ENCODE data around the gene BEGAIN. TPM values are rescaled to one million over a fixed set of nuclear protein-coding genes. Genes with fewer than 3 reads are reported as not detected.

Gene BEGAIN, protein sequence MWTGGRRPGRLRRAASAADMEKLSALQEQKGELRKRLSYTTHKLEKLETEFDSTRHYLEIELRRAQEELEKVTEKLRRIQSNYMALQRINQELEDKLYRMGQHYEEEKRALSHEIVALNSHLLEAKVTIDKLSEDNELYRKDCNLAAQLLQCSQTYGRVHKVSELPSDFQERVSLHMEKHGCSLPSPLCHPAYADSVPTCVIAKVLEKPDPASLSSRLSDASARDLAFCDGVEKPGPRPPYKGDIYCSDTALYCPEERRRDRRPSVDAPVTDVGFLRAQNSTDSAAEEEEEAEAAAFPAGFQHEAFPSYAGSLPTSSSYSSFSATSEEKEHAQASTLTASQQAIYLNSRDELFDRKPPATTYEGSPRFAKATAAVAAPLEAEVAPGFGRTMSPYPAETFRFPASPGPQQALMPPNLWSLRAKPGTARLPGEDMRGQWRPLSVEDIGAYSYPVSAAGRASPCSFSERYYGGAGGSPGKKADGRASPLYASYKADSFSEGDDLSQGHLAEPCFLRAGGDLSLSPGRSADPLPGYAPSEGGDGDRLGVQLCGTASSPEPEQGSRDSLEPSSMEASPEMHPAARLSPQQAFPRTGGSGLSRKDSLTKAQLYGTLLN
- total RNA-seq (2014; rRNA removed; shearing (Covaris generic)), result 7.2 and 17.1 TPM in 2 replicates

DNA sequence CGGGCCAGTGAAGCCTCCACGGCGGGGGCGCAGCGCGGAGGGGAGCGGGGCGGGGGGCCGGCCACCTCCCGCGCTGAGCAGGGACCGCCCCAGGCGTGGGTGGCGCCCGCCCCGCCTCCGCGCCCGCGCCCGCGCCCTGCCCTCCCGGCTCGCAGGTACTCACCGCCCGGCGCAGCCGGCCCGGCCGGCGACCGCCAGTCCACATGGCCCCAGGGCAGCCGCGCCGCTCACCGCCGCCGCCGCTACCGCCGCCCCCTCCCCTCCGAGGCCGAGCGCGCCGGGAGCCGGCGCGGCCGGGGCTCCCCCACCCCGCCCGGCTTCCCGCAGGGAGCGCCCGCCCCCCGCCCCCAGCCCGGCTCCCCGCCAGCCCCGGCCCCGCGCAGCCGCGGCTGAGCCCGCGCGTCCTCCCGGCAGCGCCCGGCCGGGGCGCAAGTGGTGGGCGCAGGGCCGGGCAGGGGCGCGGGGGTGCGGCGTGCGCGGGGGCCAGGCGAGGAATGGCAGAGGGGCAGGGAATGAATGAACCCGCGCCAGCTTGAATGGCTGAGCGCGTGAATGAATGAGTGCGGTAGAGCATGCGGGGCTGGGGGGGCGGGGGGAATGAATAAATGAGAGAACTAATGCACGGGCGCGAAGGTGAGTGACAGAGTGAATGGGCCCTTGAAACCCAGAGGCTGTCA, at the start of gene BEGAIN:
BEGAIN (minus strand) TSS at position 332 of the 677 bp plus-strand sequence; CDS start at position 205, 127 bp downstream.
- DNase-seq (ENCODE audit: low read depth), result no peak

DNA sequence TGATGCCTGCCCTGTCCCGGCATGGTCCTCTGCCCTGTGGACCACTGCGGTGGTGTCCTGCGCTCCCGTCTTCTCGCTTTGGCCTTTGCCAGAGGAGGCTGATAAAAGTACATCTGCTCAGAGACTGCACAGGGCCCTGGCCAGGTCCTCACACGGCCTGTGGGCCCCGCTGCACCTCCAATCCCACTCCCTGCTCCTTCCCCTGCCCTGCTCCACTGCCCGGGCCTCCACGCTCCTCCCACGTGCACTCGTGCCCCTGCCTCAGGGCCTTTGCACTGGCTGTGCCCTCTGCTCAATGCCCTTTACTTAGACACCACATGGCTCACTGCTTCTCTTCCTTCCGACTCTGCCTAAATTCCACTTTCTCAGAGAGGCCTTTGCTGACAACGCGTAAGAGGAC, 49.3 kb upstream of the BEGAIN start:
- DNase-seq (ENCODE audit: low read depth), result no peak

DNA sequence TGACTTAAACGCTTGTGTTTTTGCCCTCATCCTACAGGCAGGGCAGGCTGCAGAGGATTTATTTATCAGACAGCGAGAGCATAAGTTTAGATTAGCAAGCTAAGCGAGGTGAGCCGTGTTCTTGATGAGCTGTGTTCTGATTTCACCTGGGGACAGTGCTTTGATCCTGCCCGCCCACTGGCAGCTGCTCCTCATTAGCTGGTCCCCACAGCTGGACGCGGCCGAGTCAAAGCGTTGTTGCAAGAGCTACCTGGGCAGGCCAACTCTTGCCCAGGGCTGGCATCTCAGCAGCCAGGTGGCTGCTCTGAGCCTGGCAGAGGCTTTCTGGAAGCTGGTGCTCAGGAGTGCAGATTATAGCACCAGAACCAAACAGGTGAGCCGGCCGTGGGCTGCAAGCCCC, 46.8 kb upstream of the BEGAIN start:
- no peak for DNase-seq (ENCODE audit: low read depth)

DNA sequence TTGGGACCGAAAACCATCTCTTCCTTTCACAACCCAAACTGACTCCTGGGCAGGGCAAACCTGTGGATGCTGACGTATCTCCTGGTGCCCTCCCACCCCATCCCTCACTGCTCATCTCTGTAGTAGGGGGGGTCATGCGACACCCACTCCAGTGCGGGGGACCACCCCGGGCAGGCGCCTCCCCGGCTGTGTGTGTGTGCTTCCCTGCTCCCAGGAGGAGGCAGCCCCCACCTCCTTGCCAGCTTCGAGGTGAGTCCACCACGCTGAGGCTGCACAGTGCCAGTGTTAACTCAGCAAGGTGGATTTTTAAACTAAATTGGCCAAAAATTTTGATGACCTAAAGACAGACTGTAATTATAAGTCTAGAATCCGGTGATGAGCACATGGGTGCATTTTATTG, 46.2 kb upstream of the BEGAIN start:
- DNase-seq (ENCODE audit: low read depth), result no peak

DNA sequence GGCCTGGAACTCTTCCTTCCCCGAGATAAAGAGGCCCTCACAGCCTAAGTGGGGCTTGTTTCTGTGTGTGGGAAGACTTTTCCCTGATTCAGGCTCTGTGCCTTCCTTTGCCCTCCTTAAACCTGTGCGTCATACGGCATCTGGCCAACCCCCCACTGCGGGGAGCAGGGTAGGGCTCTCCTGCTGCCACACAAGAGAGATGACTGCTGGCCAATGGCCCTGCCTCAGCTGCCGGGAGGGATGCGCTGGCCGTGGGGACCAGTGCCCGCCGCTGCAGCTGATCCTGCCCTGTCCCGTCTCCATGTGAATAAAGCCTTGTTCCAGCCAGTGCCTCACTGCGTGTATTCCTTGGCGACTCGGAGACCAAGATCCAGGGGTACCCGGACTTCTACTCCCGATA, 42.5 kb upstream of the BEGAIN start:
- peak; percentile 86 for DNase-seq (ENCODE audit: low read depth)

DNA sequence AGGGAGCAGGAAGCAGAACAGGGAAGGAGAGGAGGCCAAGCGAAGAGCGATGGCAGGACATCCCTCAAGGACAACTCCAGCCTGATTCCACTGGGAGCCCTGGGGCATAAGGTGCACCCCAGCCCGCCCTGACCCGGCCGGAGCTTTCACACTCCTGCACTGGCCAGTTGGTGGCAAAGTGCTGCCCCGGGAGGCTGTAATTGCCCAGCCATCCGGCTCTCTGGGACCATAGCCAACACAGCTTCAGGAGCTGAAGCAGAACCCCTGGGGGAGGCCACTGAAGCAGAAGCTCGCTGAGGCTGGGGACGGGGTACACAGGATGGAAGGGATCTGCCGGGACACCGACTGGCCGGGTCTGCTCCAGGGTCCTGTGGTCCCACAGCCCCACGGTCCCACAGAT, 41.9 kb upstream of the BEGAIN start:
- DNase-seq (ENCODE audit: low read depth), result peak; percentile 31

DNA sequence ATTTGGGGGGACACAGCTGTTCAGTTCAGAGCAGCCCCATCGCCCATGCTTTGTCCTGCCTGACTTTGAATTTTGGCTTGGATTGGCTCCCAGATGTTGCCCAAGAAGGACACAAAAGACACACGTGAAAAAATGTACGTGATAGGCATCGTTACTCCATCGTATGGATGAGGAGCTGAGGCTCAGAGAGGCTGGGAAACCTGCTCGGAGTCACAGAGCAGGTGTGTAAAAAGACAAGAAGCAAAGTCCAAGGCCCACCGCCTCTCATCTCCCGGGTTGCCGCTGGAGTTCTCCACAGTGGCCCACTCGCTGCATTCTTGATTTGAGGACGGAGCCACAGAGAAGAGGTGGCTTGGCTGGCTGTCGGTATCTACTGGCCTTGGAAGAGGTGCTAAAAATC, 41.0 kb upstream of the BEGAIN start:
- no peak for DNase-seq (ENCODE audit: low read depth)

DNA sequence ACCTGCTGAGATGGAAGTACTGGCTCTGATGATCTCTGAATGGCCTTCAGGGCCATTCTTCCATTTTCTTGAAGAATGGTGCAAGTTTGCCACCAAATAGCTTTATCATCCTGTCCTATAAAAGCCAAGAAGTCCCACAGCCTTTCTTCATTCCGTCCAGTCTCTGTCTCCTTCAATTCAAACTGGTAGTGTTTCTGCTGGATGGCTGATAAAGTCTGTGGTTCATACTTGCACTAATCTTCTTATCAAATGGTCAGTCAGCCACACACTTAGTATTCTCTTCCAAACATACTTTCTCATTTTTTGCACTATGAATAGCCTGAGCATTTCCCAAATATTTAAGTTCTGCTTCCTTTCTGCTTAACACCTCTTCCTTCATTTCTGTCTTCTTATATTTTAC, 39.4 kb upstream of the BEGAIN start:
- no peak for DNase-seq (ENCODE audit: low read depth)

DNA sequence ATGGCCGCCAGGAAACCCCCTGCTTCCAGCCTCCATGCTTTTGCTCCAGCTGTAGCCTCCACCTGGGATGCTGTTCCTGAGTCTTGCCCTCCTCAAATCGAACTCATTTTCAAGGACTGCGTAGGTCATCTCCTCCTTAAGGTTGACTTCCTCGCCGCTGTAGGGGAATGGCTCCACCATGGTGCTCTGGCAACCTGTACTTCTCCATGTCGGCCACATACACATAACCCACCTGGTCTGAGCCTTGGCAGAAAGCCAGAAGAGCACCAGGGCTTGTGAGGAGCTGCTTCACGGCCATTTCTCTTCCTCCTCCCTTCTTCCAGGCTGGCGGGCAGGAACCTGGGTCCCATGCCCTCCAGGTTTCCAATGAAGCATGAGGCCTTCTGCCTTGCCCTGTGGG, 36.7 kb upstream of the BEGAIN start:
- no peak for DNase-seq (ENCODE audit: low read depth)

DNA sequence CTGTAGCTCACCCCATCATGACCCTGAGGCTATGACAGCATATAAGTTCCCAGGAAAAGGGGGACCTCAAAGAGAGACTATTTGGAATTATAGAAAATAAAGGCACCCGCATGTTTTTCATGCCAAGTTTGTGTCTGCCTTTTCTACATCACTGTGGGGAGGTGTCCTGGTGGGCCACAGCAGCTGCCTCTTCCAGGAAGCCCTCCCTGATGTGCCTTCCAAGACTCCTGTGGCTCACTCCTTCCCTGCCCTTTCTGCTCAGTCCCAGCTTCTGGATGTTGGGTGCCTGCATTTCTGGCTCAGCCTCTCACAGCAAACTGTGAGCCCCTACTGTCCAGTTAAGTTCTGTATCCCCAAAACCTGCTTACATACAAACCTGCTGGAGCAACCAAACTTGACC, 36.3 kb upstream of the BEGAIN start:
- DNase-seq (ENCODE audit: low read depth), result no peak

DNA sequence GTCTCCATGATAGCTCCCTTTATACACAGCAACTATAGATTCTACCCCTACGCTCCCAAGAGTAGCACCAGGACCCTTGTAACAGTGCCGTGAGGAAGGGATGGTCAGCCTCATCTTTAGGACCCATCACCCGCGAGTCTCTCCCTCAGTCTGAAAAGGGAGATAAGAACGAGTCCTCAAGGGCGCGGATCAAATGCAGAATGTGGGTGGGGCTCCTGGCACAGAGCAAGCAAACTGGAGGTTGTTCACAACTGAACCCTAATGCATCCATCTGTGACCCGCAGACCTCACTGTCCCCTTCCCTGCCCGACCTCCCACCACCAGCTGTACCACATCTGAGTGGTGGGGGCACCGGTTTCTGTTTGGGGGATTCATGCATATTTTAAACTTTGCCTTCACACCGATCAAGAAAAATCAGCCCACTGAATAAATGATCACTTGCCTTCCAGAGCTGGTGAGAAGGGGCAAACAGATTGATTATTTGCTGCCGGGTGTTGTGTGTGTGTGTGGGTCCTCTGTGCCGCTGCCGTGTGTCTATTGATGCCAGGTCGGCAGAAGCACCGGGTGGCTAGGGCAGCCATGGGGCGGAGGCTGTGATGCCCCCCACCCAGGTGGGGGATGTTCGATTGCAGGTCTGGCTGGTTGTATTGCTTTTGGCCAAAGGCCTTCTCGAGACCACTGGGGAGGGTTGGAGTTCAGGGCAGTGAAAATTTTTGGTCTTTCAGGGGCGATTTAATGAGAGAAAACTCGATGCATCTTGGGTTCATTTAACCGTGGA, 35.7 kb upstream of the BEGAIN start:
- no peak for DNase-seq (ENCODE audit: low read depth)

DNA sequence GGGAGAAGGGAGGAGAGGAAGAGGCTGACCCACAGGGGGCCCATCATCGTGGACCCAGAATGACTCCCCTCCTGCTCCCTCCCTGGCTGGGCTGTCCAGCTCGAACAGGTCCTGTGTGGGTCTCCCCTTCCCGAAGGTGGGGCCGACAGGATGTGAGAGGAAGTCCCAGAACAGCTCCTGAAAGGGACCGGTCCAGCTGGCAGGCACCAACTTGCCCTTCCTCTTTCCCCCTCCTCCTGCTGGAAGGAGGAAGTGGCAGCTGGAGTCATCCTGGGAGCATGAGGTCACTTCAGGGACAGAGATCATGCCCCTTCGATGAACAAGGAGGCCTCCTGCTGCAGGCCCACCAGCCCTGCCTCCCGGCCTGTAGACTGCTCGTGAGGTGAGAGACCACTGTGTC, 35.0 kb upstream of the BEGAIN start:
- DNase-seq (ENCODE audit: low read depth), result no peak

DNA sequence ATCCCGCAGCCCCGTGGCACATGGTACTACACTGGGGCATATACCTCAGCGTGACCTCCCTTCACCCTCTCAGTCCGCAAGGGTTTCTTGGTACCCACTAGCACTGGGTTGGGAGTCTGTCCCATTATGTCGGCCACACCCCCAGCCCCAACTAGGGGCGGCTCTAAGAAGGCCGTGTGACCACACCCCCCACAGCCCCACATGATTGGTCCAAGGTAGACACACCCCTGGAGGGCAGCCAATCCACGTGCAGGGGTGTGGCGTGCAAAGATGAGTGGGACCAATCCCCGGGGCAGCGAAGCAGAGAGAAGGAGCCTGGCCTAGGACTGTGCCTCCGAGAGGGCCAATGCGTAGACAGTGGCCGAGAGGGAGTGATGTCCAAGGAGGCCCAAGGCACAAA, 34.6 kb upstream of the BEGAIN start:
- no peak for DNase-seq (ENCODE audit: low read depth)

DNA sequence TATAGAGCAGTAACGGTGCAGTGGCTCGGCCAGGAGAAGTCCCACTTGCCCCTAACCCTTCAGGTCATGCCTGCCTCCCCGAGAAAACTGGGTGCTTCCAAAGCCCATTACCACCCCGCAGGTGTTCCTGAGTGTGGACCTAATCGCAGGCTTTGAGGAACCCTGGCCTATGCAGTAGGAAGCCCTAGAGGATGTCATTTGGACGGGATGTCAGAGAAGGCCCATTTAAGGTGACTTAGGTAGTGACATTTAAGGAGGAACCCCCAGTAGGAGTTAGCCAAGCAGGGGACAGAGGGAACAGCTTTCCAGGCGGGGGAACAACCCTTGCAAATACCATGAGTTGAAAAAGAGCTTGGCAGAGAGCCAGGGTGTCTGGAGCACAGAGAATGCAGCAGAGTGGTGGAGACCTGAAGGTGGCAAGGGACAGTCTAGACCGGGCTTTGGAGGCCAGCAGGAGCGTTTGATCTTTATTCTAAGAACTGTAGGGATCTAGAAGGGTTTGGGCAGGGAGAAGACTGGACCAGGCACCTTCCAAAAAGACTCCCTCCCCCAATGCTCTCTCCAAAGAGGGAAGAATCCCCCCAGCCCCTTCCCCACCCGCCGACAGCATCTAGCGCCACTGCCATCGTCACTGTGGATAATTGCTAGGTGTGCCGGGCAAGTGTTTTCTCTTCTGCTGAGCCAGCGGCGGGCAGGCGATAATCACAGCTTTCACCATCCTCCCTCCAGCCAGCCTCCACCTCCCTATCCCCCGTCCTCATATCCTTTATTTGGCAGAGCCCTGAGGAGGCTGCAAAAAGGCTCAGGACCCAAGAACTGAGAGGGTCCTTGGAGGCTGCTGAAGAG, 33.3 kb upstream of the BEGAIN start:
- DNase-seq (ENCODE audit: low read depth), result no peak

DNA sequence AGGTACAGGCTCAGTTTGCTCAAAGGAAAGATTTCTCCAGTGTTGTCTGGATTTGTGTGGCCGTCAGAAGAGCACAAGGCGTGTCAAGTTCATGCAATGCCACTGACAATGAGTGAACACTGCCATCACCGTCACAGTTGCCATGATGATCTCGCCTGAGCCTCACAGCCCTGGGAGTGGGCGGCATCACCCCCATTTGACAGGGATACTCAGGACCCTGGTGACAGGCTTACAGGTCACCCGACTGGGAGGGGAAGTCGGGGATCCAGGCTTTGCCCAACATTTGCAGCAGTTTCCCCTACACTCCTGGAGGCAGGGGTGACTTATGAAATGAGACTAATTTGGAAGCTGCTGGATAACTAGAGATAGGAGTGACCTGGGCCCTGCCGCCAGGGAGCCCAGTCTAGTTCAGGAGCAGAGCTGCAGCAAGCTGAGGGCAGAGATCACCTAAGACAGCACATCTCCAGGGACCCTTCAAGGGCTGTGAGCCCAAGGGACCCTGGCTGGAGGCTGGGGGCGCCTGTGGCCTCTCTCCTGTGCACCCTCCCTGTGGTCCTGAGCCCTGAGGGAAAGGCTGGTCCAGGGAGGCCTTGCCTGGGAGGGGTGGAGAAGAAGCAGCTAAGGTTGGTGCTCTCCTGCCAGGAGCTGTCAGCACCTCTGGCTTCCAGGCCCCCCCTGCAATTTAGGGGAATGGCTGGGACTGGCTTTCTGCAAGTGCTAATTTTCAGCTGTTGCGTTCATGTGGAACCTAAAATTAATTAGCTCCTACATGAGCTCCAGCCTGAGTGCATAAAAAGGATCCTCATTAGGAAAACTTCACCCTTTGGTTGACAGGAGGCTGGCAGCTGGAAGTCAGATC, 32.4 kb upstream of the BEGAIN start:
- DNase-seq (ENCODE audit: low read depth), result no peak

DNA sequence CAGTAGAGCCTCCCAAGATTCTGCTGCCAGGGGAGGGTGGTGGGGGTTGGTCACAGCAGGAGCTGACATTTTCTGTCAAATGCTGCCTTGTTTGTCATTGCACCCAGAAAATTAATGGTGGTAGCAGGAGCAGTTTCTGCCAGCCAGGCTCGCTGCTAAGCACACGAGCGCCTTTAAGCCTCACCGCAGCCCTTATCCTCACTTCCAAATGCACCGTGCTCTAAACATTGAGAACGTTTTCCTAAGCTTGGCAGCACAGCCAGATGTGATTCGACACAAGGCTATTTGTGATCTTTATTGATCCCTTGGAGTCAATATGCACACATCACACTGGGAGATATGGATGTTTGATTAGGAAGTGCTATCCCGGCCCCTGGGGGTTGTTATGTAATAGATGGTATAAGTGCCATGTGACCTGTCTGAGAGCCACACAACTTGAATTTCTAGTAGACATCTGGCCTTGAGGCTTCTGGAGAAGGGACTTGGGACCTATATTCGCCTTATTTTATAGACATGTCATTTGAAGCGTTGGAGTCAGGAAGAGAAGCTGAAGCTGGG, 31.6 kb upstream of the BEGAIN start:
- no peak for DNase-seq (ENCODE audit: low read depth)

DNA sequence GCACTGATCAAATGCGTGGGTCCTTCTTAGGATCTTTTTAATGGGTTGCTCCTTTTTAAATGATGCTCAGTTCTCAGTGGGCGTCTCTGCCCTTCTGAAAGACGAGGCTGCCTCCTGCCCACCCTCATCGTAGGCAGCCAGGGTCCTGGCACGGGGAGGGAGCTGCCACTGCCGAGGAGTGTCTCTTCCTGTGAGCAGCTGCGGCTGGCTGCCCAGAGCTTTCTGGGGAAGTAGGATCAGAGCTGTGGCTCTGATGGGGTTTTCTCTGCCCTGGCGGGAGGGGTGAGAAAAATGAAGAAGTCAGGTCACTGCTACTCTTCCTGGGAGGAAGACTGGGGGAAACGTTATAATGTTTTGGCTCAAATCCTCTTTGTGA, 31.1 kb upstream of the BEGAIN start:
- DNase-seq (ENCODE audit: low read depth), result no peak

DNA sequence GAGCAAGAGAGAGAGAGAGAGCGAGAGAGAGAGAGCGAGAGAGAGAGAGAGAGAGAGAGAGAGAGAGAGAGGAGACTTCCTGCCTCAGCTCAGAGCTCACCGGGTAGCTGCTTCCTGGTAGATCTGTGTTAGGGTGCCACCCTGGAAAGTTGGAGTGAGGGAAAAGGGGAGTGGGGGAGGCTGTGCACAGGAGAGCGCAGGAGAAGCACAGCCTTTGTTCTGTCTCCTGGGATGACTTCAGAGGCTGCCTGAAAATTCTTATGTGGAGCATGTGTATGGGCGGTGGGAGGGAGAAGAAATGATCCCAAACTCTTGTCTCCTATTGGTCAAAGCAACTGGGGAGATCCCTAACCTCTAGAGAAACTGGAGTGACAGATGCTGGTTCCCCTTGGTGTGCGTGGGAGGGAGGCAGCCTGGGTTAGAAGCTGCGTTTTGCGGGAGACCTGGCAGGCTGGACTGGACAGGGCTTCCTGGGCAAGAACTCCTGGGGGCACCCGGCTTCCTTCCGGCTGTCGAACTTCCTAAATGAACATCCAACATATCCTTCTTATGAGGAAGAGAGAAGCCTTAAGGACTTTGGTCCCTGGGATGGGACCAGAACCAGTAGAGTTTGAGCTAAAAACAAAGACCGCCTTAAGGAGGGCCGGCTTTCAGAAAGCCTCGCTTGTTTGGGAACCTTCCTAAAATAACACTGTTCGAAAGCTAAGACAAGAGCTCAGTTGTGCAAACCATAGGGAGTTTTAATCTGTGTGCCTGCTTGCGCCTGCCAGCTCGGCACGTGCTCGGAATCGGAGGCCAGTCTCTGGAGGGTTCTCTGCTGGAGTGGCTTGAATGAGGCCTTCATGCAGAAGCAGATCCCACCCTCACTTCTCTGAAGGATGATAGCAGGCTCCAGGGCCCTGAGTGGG, 30.4 kb upstream of the BEGAIN start:
- DNase-seq (ENCODE audit: low read depth), result no peak

DNA sequence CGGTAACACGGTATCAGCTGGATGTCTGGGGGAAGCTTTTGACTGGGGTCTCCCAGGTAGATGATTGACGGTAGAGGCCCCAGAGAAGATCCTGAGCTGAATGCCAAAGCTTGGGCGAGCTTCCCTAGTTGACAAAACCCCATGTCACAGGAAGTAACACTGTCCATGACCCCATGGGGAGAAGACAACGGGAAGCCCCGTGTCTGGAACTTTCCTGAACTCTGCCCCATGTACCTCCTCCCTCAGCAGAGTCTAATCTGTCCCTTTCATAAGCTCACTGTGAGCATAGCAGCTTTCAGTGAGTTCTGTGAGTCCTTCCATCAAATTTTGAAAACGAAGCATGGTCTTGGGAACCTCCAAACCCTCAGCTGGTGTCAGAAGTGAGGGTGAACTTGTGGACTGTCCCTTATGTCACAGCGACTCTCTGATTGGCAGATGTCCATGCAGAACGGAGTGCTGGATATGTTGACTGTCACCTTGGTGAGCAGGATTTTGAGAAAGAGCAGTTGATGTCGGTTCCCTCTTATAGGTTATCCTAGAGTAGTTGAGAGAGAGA, 29.7 kb upstream of the BEGAIN start:
- DNase-seq (ENCODE audit: low read depth), result no peak
